Measurements from ENCODE around the gene DAD1. TPM values are rescaled to one million over a fixed set of nuclear protein-coding genes. Genes with fewer than 3 reads are reported as not detected.

DAD1 gene
- total and polyA plus RNA-seq, 2 of the 8 experiments (the other 6 are each of a cell fraction or from before 2014, with no cell fraction given), result 131 to 440 TPM

GRCh38 chr14:22607291-22607690, 18.3 kb upstream of the DAD1 start:
- H4K5ac ChIP-seq (ENCODE audit: insufficient read length, low read depth, low read length), result no peak overlapping the region
- no peak overlapping the region for H3K14ac ChIP-seq (ENCODE audit: insufficient read length)
- H4K91ac ChIP-seq (replicated peaks; ENCODE audit: insufficient read length, low read length), result no peak overlapping the region
- H2BK15ac ChIP-seq (ENCODE audit: low read length), result no peak overlapping the region
- WGBS, 2 experiments (ENCODE audit: extremely low coverage in 1 of 2, insufficient coverage in 1 of 2, insufficient read length in 1 of 2, insufficient replicate concordance in 2 of 2, low coverage in 1 of 2, low lambda C conversion rate in 2 of 2, missing lambda C conversion rate in 1 of 2), result 80% methylated on average over 3 of the region's 3 CpGs; no CpG with 5 or more reads in 1 of the 2 experiments
- no peak overlapping the region for H2BK12ac ChIP-seq (ENCODE audit: low read depth, low read length)
- H3K56ac ChIP-seq (replicated peaks; ENCODE audit: insufficient read length, low read depth, low read length), result no peak overlapping the region
- TF ChIP-seq SP1 (IDR thresholded peaks at IDR 0.05; ENCODE audit: low read depth, low read length), result no peak
- TF ChIP-seq EZH2 (IDR thresholded peaks at IDR 0.05; ENCODE audit: low read depth, low read length, severe bottlenecking), result no peak
- no peak for TF ChIP-seq CHD1 (IDR thresholded peaks at IDR 0.05; ENCODE audit: low read depth, low read length)
- no peak overlapping the region for H4K8ac ChIP-seq (ENCODE audit: extremely low read depth, insufficient read depth, low read length)
- H3K79me1 ChIP-seq (ENCODE audit: low read depth, low read length), result no peaks in the 10 kb centered on the region
- no peak overlapping the region for H3K18ac ChIP-seq (ENCODE audit: extremely low read depth, low read length)
- DNase-seq (ENCODE audit: low read depth in 1 of 2, low spot score in 2 of 2) (no peak), FAIRE-seq (no peak)
- no peaks in the 10 kb centered on the region for H3K27me3 ChIP-seq (replicated peaks in 1 of 4; ENCODE audit: control insufficient read depth in 3 of 4, extremely low read depth in 1 of 4, insufficient read depth in 3 of 4, low read length in 3 of 4)
- ChIA-PET POLR2A (ENCODE audit: partially characterized antibody) (no interaction called here), CTCF (ENCODE audit: partially characterized antibody) (interaction anchor here (0.9 to 1.3 kb wide), 4 partner anchors 9 to 48 kb away, joined by 3 to 7 read pairs (median 3); partner anchors contain the start of gene ABHD4)
- no peaks in the 10 kb centered on the region for H4K20me1 ChIP-seq (replicated peaks in 1 of 2; ENCODE audit: control insufficient read depth in 1 of 2, insufficient read depth in 2 of 2, low read length in 2 of 2)
- H3K4me3 ChIP-seq (ENCODE audit: extremely low read depth in 1 of 4, insufficient read depth in 2 of 4, low read depth in 3 of 4, low read length in 4 of 4), result no peak overlapping the region
- no peak overlapping the region for H3K4ac ChIP-seq (replicated peaks; ENCODE audit: insufficient read length, low read depth, low read length)
- no peak overlapping the region for H2BK20ac ChIP-seq (ENCODE audit: low read length)
- peaks cover 17 to 70% (median 54%) of the 10 kb centered on the region in 4 experiments for H3K36me3 ChIP-seq (ENCODE audit: control insufficient read depth in 2 of 4, insufficient read depth in 4 of 4, low read length in 3 of 4)
- no peaks in the 10 kb centered on the region for H3K23me2 ChIP-seq (ENCODE audit: low read depth, low read length)
- H3K4me2 ChIP-seq (ENCODE audit: insufficient read depth in 1 of 2, low read depth in 2 of 2, low read length in 2 of 2), result no peak overlapping the region
- no peak overlapping the region for H3K23ac ChIP-seq (ENCODE audit: insufficient read length)
- no peak overlapping the region for H3K27ac ChIP-seq (ENCODE audit: low read depth, low read length)
- H3K9me3 ChIP-seq (ENCODE audit: insufficient read depth in 2 of 2, low read depth in 1 of 2, low read length in 1 of 2), result no peaks in the 10 kb centered on the region
- no peak overlapping the region for H2BK120ac ChIP-seq (replicated peaks; ENCODE audit: low read depth, low read length)
- H3K4me1 ChIP-seq (replicated peaks in 1 of 4; ENCODE audit: control insufficient read depth in 3 of 4, insufficient read depth in 4 of 4, low read length in 3 of 4), result no peaks in the 10 kb centered on the region
- H2BK5ac ChIP-seq (ENCODE audit: low read depth, low read length), result no peak overlapping the region
- H2AFZ ChIP-seq (ENCODE audit: low read length), result no peak overlapping the region
- no peak overlapping the region for H3K9ac ChIP-seq (replicated peaks in 1 of 4; ENCODE audit: extremely low read depth in 1 of 4, low read depth in 3 of 4, low read length in 3 of 4)
- H2AK5ac ChIP-seq (ENCODE audit: low read depth, low read length), result no peak overlapping the region
- H3K79me2 ChIP-seq (ENCODE audit: control insufficient read depth in 1 of 2, insufficient read depth in 2 of 2, low read length in 2 of 2), result no peaks in the 10 kb centered on the region
